Brain microvascular endothelial cell (primary cell): ENCODE data around the gene TACC2.
A peak's percentile ranks its signal among the peaks of the same experiment; 100 is the strongest.

ENCODE experiments used
- DNase-seq: peaks from one replicate; pipeline ENCODE4 v3.0.0-alpha.2; 2020
- H3K27ac ChIP-seq: fragments of 250-450 bp; sonication (Bioruptor Pico); 2 replicates; pipeline ENCODE4 v1.5.1; 2020; ENCODE audit warnings: mild to moderate bottlenecking, moderate library complexity
- H3K27me3 ChIP-seq: fragments of 250-450 bp; sonication (Bioruptor Pico); replicated peaks from 2 replicates; pipeline ENCODE4 v1.5.1; 2020; ENCODE audit warnings: mild to moderate bottlenecking
- H3K36me3 ChIP-seq: fragments of 250-450 bp; sonication (Bioruptor Pico); replicated peaks from 2 replicates; pipeline ENCODE4 v1.5.1; 2020; ENCODE audit warnings: mild to moderate bottlenecking
- H3K4me3 ChIP-seq: 2 replicates; pipeline ENCODE4 v1.5.1; 2011; ENCODE audit warnings: low read depth, mild to moderate bottlenecking, control low read depth, low read length, moderate library complexity
- in situ Hi-C: cut with HindIII; loops from 2 replicates; pipeline ENCODE4 v1.10.0; 2017; ENCODE audit warnings: low sequenced_read_pairs, low pct_ligation_motif_present
- TF ChIP-seq, protein P1 (sequence below): IDR thresholded peaks from 2 replicates; pipeline ENCODE4 v1.5.1; 2011; ENCODE audit warnings: low read depth, mild to moderate bottlenecking, moderate library complexity, low read length, control low read depth, inconsistent platforms; ENCODE audit errors: missing control alignments

TACC2 gene

DNA sequence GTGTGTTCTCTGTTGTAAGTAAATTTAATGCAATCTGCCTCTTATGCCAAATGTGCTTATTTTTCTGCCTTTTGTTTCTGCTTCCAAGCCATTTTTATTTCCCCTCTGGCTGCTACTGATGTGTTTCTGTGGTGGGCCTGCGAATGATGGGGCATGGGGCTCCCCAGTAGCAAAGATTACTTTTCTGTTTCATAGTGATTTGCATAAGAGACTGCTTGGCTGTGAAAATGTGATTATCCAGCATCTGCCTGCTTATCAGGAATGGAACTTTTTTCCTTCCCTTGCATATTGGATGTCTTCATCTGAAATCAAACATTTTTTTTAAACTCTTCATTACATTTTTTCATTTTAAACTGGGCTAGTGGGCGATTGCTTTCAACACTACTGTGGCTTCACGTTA lies 224.4 kb downstream of the TACC2 start:
- TF ChIP-seq, protein P1, sequence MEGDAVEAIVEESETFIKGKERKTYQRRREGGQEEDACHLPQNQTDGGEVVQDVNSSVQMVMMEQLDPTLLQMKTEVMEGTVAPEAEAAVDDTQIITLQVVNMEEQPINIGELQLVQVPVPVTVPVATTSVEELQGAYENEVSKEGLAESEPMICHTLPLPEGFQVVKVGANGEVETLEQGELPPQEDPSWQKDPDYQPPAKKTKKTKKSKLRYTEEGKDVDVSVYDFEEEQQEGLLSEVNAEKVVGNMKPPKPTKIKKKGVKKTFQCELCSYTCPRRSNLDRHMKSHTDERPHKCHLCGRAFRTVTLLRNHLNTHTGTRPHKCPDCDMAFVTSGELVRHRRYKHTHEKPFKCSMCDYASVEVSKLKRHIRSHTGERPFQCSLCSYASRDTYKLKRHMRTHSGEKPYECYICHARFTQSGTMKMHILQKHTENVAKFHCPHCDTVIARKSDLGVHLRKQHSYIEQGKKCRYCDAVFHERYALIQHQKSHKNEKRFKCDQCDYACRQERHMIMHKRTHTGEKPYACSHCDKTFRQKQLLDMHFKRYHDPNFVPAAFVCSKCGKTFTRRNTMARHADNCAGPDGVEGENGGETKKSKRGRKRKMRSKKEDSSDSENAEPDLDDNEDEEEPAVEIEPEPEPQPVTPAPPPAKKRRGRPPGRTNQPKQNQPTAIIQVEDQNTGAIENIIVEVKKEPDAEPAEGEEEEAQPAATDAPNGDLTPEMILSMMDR, result no peak
- no peak overlapping the region for H3K27ac ChIP-seq
- H3K4me3 ChIP-seq, result no peak overlapping the region
- no peak for DNase-seq
- H3K36me3 ChIP-seq, result peaks cover 13% of the 10 kb centered on the region
- in situ Hi-C loops, result no loop called here
- no peaks in the 10 kb centered on the region for H3K27me3 ChIP-seq

DNA sequence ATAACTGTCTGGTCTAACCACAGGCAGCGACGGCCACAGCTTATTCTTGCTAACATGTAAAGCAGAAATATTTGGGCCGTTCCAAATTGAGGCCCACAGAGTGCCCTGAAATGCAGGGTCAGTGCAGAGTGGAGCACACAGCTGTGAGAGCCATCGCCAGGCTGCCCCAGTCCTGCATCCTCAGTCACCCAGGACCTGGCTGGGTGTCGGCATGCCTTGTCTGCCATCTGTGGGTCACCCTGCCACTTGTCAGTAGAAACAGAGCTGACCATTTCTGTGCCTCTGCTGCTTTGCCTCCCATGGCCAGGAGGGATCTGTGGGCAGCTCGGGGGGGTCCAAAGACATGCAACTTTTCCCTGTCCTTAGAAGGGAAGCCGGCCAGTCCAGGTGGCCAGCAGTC lies 224.8 kb downstream of the TACC2 start:
- H3K4me3 ChIP-seq, result no peak overlapping the region
- no peak for DNase-seq
- H3K27ac ChIP-seq, result no peak overlapping the region
- in situ Hi-C loops, result no loop called here
- peaks cover 13% of the 10 kb centered on the region for H3K36me3 ChIP-seq
- TF ChIP-seq, protein P1, result peak; percentile 10
- H3K27me3 ChIP-seq, result no peaks in the 10 kb centered on the region

DNA sequence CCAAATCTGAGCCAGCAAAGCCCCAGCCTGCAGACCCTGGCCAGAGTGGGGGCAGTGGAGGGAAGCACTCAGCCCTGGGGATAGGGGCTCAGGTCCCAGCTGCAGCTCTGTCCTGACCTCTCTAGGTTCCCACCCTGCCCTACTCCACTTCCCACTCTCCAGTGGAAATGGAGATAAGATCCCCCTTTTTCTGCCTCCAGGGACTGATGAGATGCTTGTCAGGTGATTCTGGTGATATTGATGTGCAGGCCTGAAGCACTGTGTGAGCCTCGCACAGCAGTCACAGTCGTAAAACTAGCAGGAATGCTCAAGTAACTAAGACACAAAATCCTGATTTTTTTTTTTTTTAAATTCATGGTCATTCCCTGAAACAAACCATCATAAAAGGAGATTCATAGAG lies 227.1 kb downstream of the TACC2 start:
- no peak overlapping the region for H3K4me3 ChIP-seq
- in situ Hi-C loops, result no loop called here
- no peaks in the 10 kb centered on the region for H3K27me3 ChIP-seq
- no peak overlapping the region for H3K27ac ChIP-seq
- no peak for DNase-seq
- peaks cover 10% of the 10 kb centered on the region for H3K36me3 ChIP-seq
- TF ChIP-seq, protein P1, result no peak

DNA sequence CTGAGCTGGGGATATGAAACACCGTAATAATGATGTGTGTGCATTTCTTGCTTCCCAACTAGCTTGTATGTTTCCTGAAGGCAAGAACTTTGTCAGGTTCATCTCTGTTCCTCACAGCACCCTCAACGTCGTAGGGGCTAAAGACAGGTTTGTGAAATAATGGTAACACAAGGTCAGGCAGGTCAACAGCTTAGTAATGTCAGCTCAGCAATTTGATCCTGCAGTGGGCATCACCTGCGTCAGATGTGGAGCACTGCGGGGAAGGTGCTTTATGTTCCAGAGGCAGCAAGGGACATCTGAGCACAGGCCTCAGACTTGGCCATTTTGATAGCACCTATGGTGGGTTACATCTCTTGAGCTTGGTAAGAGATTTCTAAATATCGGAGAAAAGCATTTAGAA lies 230.4 kb downstream of the TACC2 start:
- Histone ChIP-seq H3K36me3 (peaks cover 6% of the 10 kb centered on the region), H3K27ac (no peak overlapping the region), H3K4me3 (no peak overlapping the region), H3K27me3 (no peaks in the 10 kb centered on the region)
- in situ Hi-C loops, result no loop called here
- DNase-seq, result no peak
- TF ChIP-seq, protein P1, result no peak

DNA sequence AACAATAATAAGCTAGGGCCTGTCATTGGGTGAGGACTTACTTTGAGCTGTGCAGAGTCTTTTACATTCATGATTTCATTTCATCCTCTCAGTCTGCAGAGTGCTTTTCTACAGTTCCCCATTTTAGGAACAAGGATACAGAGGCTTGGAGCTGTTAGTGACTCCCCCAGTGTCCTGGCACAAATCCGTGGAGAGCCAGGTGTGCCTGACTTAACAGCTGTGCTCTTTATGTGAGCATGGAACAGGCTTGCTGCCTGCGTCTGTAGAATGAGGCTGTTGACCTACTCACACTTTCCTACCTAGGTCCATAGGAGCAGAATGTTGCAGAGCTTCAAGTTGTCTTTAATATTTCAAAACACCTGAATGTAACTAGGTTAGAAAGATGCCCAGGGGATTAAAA lies 231.8 kb downstream of the TACC2 start:
- H3K27ac ChIP-seq, result no peak overlapping the region
- H3K27me3 ChIP-seq, result no peaks in the 10 kb centered on the region
- TF ChIP-seq, protein P1, result no peak
- in situ Hi-C loops, result no loop called here
- DNase-seq, result no peak
- peaks cover 6% of the 10 kb centered on the region for H3K36me3 ChIP-seq
- H3K4me3 ChIP-seq, result no peak overlapping the region

DNA sequence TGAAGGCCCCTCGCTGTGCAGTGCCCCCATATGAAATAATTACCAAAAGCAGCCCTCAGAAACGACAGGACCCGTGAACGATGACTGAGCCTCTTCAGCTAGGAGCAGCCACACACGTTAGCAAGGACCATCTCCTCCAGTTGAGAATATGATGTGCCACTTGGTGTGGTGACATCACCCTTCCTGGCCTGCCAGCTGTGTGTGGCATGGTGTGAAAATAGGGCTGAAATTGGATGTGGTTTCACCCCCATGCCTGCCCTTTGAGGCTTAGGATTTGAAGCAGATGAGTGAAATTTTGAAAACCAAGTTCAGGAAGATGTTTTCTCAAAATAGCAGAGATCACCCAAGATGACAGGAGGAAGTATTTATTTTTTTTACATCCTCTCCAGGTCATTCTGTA lies 233.0 kb downstream of the TACC2 start:
- Histone ChIP-seq H3K4me3 (no peak overlapping the region), H3K27ac (no peak overlapping the region), H3K36me3 (peaks cover 8% of the 10 kb centered on the region), H3K27me3 (no peaks in the 10 kb centered on the region)
- no peak for DNase-seq
- in situ Hi-C loops, result no loop called here
- TF ChIP-seq, protein P1, result no peak
